Measurements from ENCODE around the gene KCNK15.

KCNK15 gene

DNA sequence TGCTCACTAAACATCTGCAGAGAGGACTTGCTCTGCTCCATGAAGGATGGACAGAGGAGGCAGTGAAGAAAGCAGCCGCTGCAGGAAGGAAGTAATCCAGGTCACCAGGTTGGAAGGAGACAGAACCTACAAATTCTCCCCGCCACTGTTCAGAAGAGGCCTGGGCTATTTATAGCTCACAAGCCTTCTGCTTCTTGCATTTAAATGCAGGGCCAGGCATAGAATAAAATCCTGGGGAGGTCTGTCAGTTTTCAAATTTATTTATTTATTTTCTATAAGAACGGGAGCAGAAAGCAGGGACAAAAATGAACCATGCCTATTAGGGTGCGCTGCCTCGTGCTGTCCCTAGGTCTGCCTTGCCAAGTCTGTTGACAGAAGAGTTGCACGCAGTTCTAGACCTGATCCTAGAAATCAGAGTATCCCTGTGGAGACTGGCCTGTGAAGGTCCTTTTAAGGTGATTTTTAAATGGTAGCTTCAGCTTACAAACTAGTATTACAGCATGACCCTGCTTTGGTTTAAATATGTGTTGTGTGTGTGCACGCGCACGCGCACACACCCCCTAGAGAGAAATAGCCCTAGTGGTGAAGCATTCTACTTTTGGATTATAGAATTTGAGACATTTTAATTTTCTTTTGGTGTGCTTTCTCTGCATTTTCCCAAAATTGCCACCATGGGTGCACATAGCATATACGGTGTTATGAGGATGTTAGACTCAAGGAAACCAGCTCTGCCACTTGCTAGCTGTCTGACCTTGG lies 45.2 kb downstream of the KCNK15 start:
- Mint-ChIP-seq H3K27me3 (peaks cover 10% of the 10 kb centered on the region), H3K36me3 (ENCODE audit: low read depth) (no peaks in the 10 kb centered on the region), H3K4me3 (no peak overlapping the region), H3K27ac (no peak overlapping the region), H3K4me1 (ENCODE audit: low read depth) (no peaks in the 10 kb centered on the region), H3K9me3 (no peaks in the 10 kb centered on the region)
- intact Hi-C loops (cut with micrococcal nuclease): loop anchor here (10.0 kb wide), 1 partner anchor 74 kb away; no protein-coding TSS in a partner anchor

GRCh38 chr20:44792796-44793195 lies 47.1 kb downstream of the KCNK15 start:
- no peaks in the 10 kb centered on the region for H3K9me3 Mint-ChIP-seq
- H3K27me3 Mint-ChIP-seq: peaks cover 9% of the 10 kb centered on the region
- intact Hi-C loops (cut with micrococcal nuclease): loop anchor here (10.0 kb wide), 1 partner anchor 72 kb away; no protein-coding TSS in a partner anchor
- H3K4me3 Mint-ChIP-seq: no peak overlapping the region
- no peaks in the 10 kb centered on the region for H3K36me3 Mint-ChIP-seq (ENCODE audit: low read depth)
- no peak overlapping the region for H3K27ac Mint-ChIP-seq
- no peaks in the 10 kb centered on the region for H3K4me1 Mint-ChIP-seq (ENCODE audit: low read depth)

DNA sequence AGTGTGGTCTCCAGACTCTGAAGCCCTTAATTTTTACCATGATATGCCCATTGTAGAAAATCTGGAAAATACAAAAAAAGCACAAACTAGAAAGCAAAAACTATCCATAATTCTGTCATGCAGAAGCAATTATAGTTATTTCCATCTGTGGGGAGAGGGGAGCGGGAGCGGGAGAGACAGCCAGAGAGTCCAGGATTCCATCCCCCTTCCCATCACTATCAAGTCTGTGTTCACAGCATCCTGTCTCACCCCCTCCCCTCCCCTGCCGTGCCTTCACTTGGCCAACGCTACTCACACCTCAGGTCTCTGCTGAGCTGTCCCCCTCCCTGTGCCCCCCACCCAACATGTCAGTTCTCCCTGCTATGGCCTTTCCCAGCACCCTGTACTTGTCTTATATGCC lies 50.2 kb downstream of the KCNK15 start:
- no peaks in the 10 kb centered on the region for H3K4me1 Mint-ChIP-seq (ENCODE audit: low read depth)
- peaks cover 5% of the 10 kb centered on the region for H3K27me3 Mint-ChIP-seq
- no peaks in the 10 kb centered on the region for H3K36me3 Mint-ChIP-seq (ENCODE audit: low read depth)
- intact Hi-C loops (cut with micrococcal nuclease): loop anchor here (10.0 kb wide), 1 partner anchor 69 kb away; no protein-coding TSS in a partner anchor
- no peak overlapping the region for H3K4me3 Mint-ChIP-seq
- H3K9me3 Mint-ChIP-seq: no peaks in the 10 kb centered on the region
- H3K27ac Mint-ChIP-seq: no peak overlapping the region

GRCh38 chr20:44796311-44796710 lies 50.6 kb downstream of the KCNK15 start:
- Mint-ChIP-seq H3K27me3 (peaks cover 5% of the 10 kb centered on the region), H3K9me3 (no peaks in the 10 kb centered on the region), H3K36me3 (ENCODE audit: low read depth) (no peaks in the 10 kb centered on the region), H3K4me1 (ENCODE audit: low read depth) (no peaks in the 10 kb centered on the region), H3K4me3 (no peak overlapping the region), H3K27ac (no peak overlapping the region)
- intact Hi-C loops (cut with micrococcal nuclease): loop anchor here (10.0 kb wide), 1 partner anchor 68 kb away; no protein-coding TSS in a partner anchor

GRCh38 chr20:44796758-44797457 lies 51.2 kb downstream of the KCNK15 start:
- intact Hi-C loops (cut with micrococcal nuclease): loop anchor here (10.0 kb wide), 1 partner anchor 68 kb away; no protein-coding TSS in a partner anchor

DNA sequence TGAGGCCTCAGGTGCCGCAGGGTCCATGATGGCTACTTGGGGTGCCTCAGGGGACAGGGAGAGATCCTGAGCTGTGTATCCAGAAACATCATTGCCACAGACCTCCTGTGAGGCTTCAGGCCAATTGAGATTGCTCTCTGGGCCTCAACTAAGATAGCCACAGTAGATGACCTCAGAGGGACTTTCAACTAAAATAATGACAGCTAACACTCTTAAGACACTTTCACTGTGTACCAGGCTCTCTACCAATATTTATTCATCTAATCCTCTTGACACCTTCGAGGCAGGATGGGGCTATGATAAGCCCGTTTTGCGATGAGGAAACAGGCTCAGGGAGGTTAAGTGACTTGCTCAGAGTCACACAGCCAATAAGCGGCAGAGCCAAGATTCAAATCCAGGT lies 54.0 kb downstream of the KCNK15 start:
- peaks cover 9% of the 10 kb centered on the region for H3K27me3 Mint-ChIP-seq
- no peak overlapping the region for H3K27ac Mint-ChIP-seq
- no peaks in the 10 kb centered on the region for H3K36me3 Mint-ChIP-seq (ENCODE audit: low read depth)
- no peaks in the 10 kb centered on the region for H3K9me3 Mint-ChIP-seq
- H3K4me1 Mint-ChIP-seq (ENCODE audit: low read depth): no peaks in the 10 kb centered on the region
- intact Hi-C loops (cut with micrococcal nuclease): loop anchor here (10.0 kb wide), 1 partner anchor 65 kb away; no protein-coding TSS in a partner anchor
- no peak overlapping the region for H3K4me3 Mint-ChIP-seq

More at GRCh38 chr20:44796758-44797457, 51.2 kb downstream of the KCNK15 start:
- Mint-ChIP-seq H3K27ac (no peak overlapping the region), H3K4me3 (no peak overlapping the region), H3K36me3 (ENCODE audit: low read depth) (no peaks in the 10 kb centered on the region), H3K9me3 (no peaks in the 10 kb centered on the region), H3K4me1 (ENCODE audit: low read depth) (no peaks in the 10 kb centered on the region), H3K27me3 (peaks cover 5% of the 10 kb centered on the region)

GRCh38 chr20:44800391-44801046 lies 54.9 kb downstream of the KCNK15 start:
- Mint-ChIP-seq H3K36me3 (ENCODE audit: low read depth) (no peaks in the 10 kb centered on the region), H3K27ac (no peak overlapping the region), H3K9me3 (no peaks in the 10 kb centered on the region), H3K27me3 (peaks cover 12% of the 10 kb centered on the region), H3K4me3 (no peak overlapping the region), H3K4me1 (ENCODE audit: low read depth) (peaks cover 4% of the 10 kb centered on the region)
- intact Hi-C loops (cut with micrococcal nuclease): no loop called here

Measured in dendritic cell treated with granulocyte-macrophage colony-stimulating factor and Interleukin-4, amounts not matched to agents 40 ng/mL and 50 ng/mL, for 4 days (primary cell).